ENCODE results near the gene DNAJC17. TPM values are rescaled to one million over a fixed set of nuclear protein-coding genes. Genes with fewer than 3 reads are reported as not detected.
A peak's percentile ranks its signal among the peaks of the same experiment; 100 is the strongest.

Gene DNAJC17
- total and polyA plus RNA-seq, 2 of the 13 experiments (the other 11 are each of a cell fraction or from before 2014, with no cell fraction given): 22.2 to 26.5 TPM

DNA sequence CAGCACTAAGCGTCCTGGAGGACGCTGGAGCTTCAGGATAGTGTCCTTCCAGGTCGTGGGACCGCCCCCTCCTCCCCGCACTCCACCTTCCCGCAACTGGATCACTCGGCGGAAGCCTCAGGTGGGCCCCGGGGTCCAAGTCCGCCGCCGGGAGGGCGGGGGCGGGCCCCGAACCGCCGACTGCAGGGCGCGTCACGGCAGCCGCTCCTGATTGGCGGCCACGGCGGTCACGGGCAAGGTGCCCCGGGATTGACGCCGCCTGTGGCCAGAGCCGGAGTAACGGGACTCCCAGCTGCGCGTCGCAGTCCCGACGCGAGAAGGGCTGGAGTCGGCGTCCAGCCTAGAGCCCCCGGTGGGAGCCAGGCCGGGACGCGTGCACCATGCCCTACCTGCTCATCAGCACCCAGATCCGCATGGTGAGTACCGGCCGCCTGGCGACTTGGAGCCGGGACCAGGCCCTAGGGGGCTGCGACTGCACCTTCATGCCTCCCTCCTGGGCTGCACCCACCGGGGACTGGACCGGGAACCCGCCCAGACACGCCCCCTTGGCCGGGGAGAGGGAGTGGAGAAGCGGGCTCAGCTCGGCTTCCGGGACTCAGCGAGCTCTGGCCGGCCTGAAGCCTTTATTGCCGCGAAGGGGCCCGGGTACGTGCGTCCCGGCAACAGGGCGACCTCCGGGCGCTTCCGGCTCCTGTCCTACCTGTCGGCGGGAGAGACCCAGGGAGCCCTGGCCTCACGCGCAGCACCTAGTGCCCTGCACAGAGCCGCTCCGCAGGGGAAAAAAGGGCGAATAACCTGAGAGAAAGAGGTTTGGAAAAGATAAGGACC, 43.3 kb downstream of the DNAJC17 start, which contains the start of gene GCHFR (continued):
- no peak for TF ChIP-seq ZNF557 (CRISPR knock-in tag; IDR thresholded peaks at IDR 0.05)
- TF ChIP-seq, protein P1, sequence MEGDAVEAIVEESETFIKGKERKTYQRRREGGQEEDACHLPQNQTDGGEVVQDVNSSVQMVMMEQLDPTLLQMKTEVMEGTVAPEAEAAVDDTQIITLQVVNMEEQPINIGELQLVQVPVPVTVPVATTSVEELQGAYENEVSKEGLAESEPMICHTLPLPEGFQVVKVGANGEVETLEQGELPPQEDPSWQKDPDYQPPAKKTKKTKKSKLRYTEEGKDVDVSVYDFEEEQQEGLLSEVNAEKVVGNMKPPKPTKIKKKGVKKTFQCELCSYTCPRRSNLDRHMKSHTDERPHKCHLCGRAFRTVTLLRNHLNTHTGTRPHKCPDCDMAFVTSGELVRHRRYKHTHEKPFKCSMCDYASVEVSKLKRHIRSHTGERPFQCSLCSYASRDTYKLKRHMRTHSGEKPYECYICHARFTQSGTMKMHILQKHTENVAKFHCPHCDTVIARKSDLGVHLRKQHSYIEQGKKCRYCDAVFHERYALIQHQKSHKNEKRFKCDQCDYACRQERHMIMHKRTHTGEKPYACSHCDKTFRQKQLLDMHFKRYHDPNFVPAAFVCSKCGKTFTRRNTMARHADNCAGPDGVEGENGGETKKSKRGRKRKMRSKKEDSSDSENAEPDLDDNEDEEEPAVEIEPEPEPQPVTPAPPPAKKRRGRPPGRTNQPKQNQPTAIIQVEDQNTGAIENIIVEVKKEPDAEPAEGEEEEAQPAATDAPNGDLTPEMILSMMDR (CRISPR knock-in tag; IDR thresholded peaks at IDR 0.05): peak; percentile 70
- 0 out of 2 replicates have a peak, but pooled peaks have one; percentile 40 for TF ChIP-seq ZNF878 (CRISPR knock-in tag; IDR thresholded peaks at IDR 0.05)
- peak; percentile 46; the same call in 1 of the 2 replicates for TF ChIP-seq MTA1 (CRISPR knock-in tag; IDR thresholded peaks at IDR 0.05; ENCODE audit: borderline replicate concordance)
- TF ChIP-seq KAT8 (CRISPR knock-in tag; IDR thresholded peaks at IDR 0.05): peak; percentile 67
- TF ChIP-seq YEATS2 (CRISPR knock-in tag; IDR thresholded peaks at IDR 0.05; ENCODE audit: borderline replicate concordance): peak; percentile 70; the same call in 1 of the 2 replicates
- TF ChIP-seq ZNF329 (CRISPR knock-in tag; IDR thresholded peaks at IDR 0.05; ENCODE audit: low read depth): peak; percentile 85
- peak; percentile 8; the same call in 1 of the 2 replicates for TF ChIP-seq ZBTB33 (CRISPR knock-in tag; IDR thresholded peaks at IDR 0.05)
- TF ChIP-seq NFATC3 (CRISPR knock-in tag; IDR thresholded peaks at IDR 0.05): 0 out of 2 replicates have a peak, but pooled peaks have one; percentile 15
- peak; percentile 72; the same call in 1 of the 2 replicates for TF ChIP-seq ZNF205 (CRISPR knock-in tag; IDR thresholded peaks at IDR 0.05)
- TF ChIP-seq ATRX (CRISPR knock-in tag; IDR thresholded peaks at IDR 0.05; ENCODE audit: borderline replicate concordance): no peak
- no peak; the same call in 1 of the 2 replicates for TF ChIP-seq THRA (CRISPR knock-in tag; IDR thresholded peaks at IDR 0.05; ENCODE audit: borderline replicate concordance)
- TF ChIP-seq, protein P2, sequence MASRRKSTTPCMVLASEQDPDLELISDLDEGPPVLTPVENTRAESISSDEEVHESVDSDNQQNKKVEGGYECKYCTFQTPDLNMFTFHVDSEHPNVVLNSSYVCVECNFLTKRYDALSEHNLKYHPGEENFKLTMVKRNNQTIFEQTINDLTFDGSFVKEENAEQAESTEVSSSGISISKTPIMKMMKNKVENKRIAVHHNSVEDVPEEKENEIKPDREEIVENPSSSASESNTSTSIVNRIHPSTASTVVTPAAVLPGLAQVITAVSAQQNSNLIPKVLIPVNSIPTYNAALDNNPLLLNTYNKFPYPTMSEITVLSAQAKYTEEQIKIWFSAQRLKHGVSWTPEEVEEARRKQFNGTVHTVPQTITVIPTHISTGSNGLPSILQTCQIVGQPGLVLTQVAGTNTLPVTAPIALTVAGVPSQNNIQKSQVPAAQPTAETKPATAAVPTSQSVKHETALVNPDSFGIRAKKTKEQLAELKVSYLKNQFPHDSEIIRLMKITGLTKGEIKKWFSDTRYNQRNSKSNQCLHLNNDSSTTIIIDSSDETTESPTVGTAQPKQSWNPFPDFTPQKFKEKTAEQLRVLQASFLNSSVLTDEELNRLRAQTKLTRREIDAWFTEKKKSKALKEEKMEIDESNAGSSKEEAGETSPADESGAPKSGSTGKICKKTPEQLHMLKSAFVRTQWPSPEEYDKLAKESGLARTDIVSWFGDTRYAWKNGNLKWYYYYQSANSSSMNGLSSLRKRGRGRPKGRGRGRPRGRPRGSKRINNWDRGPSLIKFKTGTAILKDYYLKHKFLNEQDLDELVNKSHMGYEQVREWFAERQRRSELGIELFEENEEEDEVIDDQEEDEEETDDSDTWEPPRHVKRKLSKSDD (CRISPR knock-in tag; IDR thresholded peaks at IDR 0.05; ENCODE audit: low read depth): peak; percentile 81
- no peak; the same call in 1 of the 2 replicates for TF ChIP-seq ZNF790 (CRISPR knock-in tag; IDR thresholded peaks at IDR 0.05; ENCODE audit: borderline replicate concordance)
- no peak; the same call in 1 of the 2 replicates for TF ChIP-seq ZNF784 (CRISPR knock-in tag; IDR thresholded peaks at IDR 0.05; ENCODE audit: borderline replicate concordance)
- no peak for TF ChIP-seq GATAD2A (CRISPR knock-in tag; IDR thresholded peaks at IDR 0.05)
- peak; percentile 24; the same call in 1 of the 2 replicates for TF ChIP-seq MED1 (CRISPR knock-in tag; IDR thresholded peaks at IDR 0.05)
- TF ChIP-seq ZNF607 (CRISPR knock-in tag; IDR thresholded peaks at IDR 0.05; ENCODE audit: borderline replicate concordance): peak; percentile 86
- TF ChIP-seq ZNF605 (CRISPR knock-in tag; IDR thresholded peaks at IDR 0.05): peak; percentile 95
- TF ChIP-seq PRPF4 (IDR thresholded peaks at IDR 0.05; ENCODE audit: low read depth, low read length, poor library complexity, severe bottlenecking): no peak

All from HepG2 (cell line).